GM19099 (cell line): ENCODE results near the gene NHLRC4.

ENCODE experiments used
- POLR2A ChIP-seq: IDR thresholded peaks from 3 replicates; pipeline ENCODE4 v1.6.1; 2011; ENCODE audit warnings: low read depth; ENCODE audit not compliant: insufficient read length; ENCODE audit errors: extremely low read depth

NHLRC4 gene

GRCh38 chr16:554640-555365, 12.0 kb upstream of the NHLRC4 start:
- TF ChIP-seq POLR2A = no peak

- no peak for TF ChIP-seq POLR2A
Observed at GRCh38 chr16:555528-556473, 11.0 kb upstream of the NHLRC4 start.

- no peak for TF ChIP-seq POLR2A
Observed at GRCh38 chr16:556474-557173, 10.2 kb upstream of the NHLRC4 start.

GRCh38 chr16:557463-558297, 9.1 kb upstream of the NHLRC4 start:
- TF ChIP-seq POLR2A = no peak

- no peak for TF ChIP-seq POLR2A
Observed at GRCh38 chr16:558298-559020, 8.3 kb upstream of the NHLRC4 start.

GRCh38 chr16:559021-559380, 7.8 kb upstream of the NHLRC4 start:
- TF ChIP-seq POLR2A = no peak

- no peak for TF ChIP-seq POLR2A
Observed at GRCh38 chr16:559411-560203, 7.2 kb upstream of the NHLRC4 start.

GRCh38 chr16:560204-560700, 6.6 kb upstream of the NHLRC4 start, which contains the start of gene PRR35:
PRR35 (plus strand) TSS chr16:560394; CDS start chr16:563295, 2,901 bp downstream.
- TF ChIP-seq POLR2A = no peak

GRCh38 chr16:560701-561412, 5.9 kb upstream of the NHLRC4 start:
- no peak for TF ChIP-seq POLR2A

GRCh38 chr16:561413-561794, 5.4 kb upstream of the NHLRC4 start:
- no peak for TF ChIP-seq POLR2A

GRCh38 chr16:561957-562938, 4.6 kb upstream of the NHLRC4 start:
- TF ChIP-seq POLR2A = no peak

GRCh38 chr16:563072-563644, 3.6 kb upstream of the NHLRC4 start:
- TF ChIP-seq POLR2A = no peak
